A673 (cell line): ENCODE data around the gene IL36B.

Experiments
- EZH2 ChIP-seq: fragments of 200-600 bp; sonication (generic); IDR thresholded peaks from 2 replicates; pipeline ENCODE4 v1.6.1; 2017; ENCODE audit warnings: borderline replicate concordance, low read depth, mild to moderate bottlenecking, mixed read lengths, antibody characterized with exemption, low read length; ENCODE audit not compliant: poor library complexity, severe bottlenecking
- TF ChIP-seq, protein P1 (sequence below): fragments of 300-800, 200-600 bp; sonication (generic); conservative IDR thresholded peaks from 2 replicates; pipeline ENCODE4 v1.5.1; 2017; ENCODE audit warnings: low read depth, mild to moderate bottlenecking, antibody characterized with exemption, low read length, moderate library complexity, mixed read lengths

- TF ChIP-seq, protein P1, sequence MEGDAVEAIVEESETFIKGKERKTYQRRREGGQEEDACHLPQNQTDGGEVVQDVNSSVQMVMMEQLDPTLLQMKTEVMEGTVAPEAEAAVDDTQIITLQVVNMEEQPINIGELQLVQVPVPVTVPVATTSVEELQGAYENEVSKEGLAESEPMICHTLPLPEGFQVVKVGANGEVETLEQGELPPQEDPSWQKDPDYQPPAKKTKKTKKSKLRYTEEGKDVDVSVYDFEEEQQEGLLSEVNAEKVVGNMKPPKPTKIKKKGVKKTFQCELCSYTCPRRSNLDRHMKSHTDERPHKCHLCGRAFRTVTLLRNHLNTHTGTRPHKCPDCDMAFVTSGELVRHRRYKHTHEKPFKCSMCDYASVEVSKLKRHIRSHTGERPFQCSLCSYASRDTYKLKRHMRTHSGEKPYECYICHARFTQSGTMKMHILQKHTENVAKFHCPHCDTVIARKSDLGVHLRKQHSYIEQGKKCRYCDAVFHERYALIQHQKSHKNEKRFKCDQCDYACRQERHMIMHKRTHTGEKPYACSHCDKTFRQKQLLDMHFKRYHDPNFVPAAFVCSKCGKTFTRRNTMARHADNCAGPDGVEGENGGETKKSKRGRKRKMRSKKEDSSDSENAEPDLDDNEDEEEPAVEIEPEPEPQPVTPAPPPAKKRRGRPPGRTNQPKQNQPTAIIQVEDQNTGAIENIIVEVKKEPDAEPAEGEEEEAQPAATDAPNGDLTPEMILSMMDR, result no peak
- no peak for TF ChIP-seq EZH2
Measured at GRCh38 chr2:112997151-112997550, 55.5 kb downstream of the IL36B start.
